Panc1 (cell line): ENCODE results near the gene ADH1A. TPM values are rescaled to one million over a fixed set of nuclear protein-coding genes. Genes with fewer than 3 reads are reported as not detected.

Experiments
- ATAC-seq: fragments of 200-7000 bp; cut with Tn5 transposase; 2 replicates; pipeline ENCODE4 v1.9.1; 2020; ENCODE audit warnings: mild to moderate bottlenecking, moderate library complexity
- BruUV-seq: library from RNA; stranded (reverse); fragments of 400-500 nt; replicated peaks from 2 replicates; lab custom pipeline; 2021; lab: Mats Ljungman, UMichigan
- CTCF ChIA-PET: fragments of 300-600 bp; sonication (Branson Sonifier 250); formaldehyde crosslinking; loops from one replicate; lab custom pipeline; 2022; ENCODE audit warnings: antibody characterized with exemption; lab: Charles Lee
- POLR2A ChIA-PET: fragments of 300-600 bp; sonication (Branson Sonifier 250); formaldehyde crosslinking; loops from one replicate; lab custom pipeline; 2022; ENCODE audit warnings: antibody characterized with exemption; lab: Charles Lee
- DNase-seq: peaks from one replicate; pipeline ENCODE4 v3.0.0-alpha.2; 2010; ENCODE audit warnings: low read depth, low spot score
- H3K27ac ChIP-seq: 2 replicates; pipeline ENCODE4 v1.5.1; 2011; ENCODE audit warnings: mild to moderate bottlenecking, low read length, inconsistent platforms
- H3K27me3 ChIP-seq: fragments of 200-500 bp; sonication (Bioruptor generic); 2 replicates; pipeline ENCODE4 v1.6.0; 2014; ENCODE audit warnings: low read length, inconsistent platforms; ENCODE audit not compliant: control insufficient read depth, insufficient read depth
- H3K36me3 ChIP-seq: fragments of 200-500 bp; sonication (Bioruptor generic); 2 replicates; pipeline ENCODE4 v1.5.1; 2014; ENCODE audit warnings: inconsistent platforms, mild to moderate bottlenecking, low read length, moderate library complexity; ENCODE audit not compliant: control insufficient read depth, insufficient read depth
- H3K4me1 ChIP-seq: 2 replicates; pipeline ENCODE4 v1.5.1; 2011; ENCODE audit warnings: inconsistent platforms, mild to moderate bottlenecking, low read length, moderate library complexity; ENCODE audit not compliant: control insufficient read depth, insufficient read depth
- H3K4me3 ChIP-seq, 2 experiments: 2 replicates each; pipeline ENCODE4 v1.5.1; 2011 to 2012; ENCODE audit warnings: low read depth in 2 of 2, low read length in 2 of 2, mild to moderate bottlenecking in 2 of 2, inconsistent platforms in 1 of 2, moderate library complexity in 1 of 2
- H3K9me3 ChIP-seq: fragments of 200-500 bp; sonication (Bioruptor generic); 2 replicates; pipeline ENCODE4 v1.5.1; 2014; ENCODE audit warnings: low read depth, mild to moderate bottlenecking, inconsistent platforms, low read length, moderate library complexity; ENCODE audit not compliant: control insufficient read depth, insufficient read depth
- POLR2AphosphoS5 ChIP-seq: IDR thresholded peaks from 2 replicates; pipeline ENCODE4 v1.6.1; 2012; ENCODE audit warnings: mild to moderate bottlenecking, low read depth, low read length, moderate library complexity
- SIN3A ChIP-seq: IDR thresholded peaks from 2 replicates; pipeline ENCODE4 v1.6.1; 2012; ENCODE audit warnings: low read depth, mild to moderate bottlenecking, low read length, moderate library complexity, borderline replicate concordance; ENCODE audit not compliant: insufficient read depth
- TCF7L2 ChIP-seq: IDR thresholded peaks from 2 replicates; pipeline ENCODE4 v1.6.1; 2011; ENCODE audit warnings: mild to moderate bottlenecking, low read depth, low read length, inconsistent platforms
- in situ Hi-C: cut with HindIII; loops from 2 replicates; pipeline ENCODE4 v1.10.0; 2016; ENCODE audit warnings: low sequenced_read_pairs, low pct_unique_long_range_greater_than_20kb
- intact Hi-C: fragments of 100-400 bp; cut with micrococcal nuclease; formaldehyde crosslinking; loops from one replicate; pipeline ENCODE4 v1.10.0; 2022; ENCODE audit not compliant: unreplicated experiment
- total RNA-seq: library from RNA; stranded (reverse); gene quantifications from one replicate; pipeline ENCODE4 v1.2.1, GENCODE V29; 2021; ENCODE audit not compliant: unreplicated experiment
- TF ChIP-seq, protein P1 (sequence below): fragments of 450-650 bp; IDR thresholded peaks from 2 replicates; pipeline ENCODE4 v1.5.1; 2017; ENCODE audit warnings: mild to moderate bottlenecking
- TF ChIP-seq, protein P2 (sequence below), 2 experiments: IDR thresholded peaks; 2 replicates each; pipeline ENCODE4 v1.6.1; 2011 to 2012; ENCODE audit warnings: low read depth in 2 of 2, control low read depth in 1 of 2, low read length in 1 of 2, mild to moderate bottlenecking in 1 of 2, moderate library complexity in 1 of 2; ENCODE audit not compliant: insufficient read depth in 1 of 2

Gene ADH1A
- total RNA-seq, 1 experiment from 2014 or later, result not detected

DNA sequence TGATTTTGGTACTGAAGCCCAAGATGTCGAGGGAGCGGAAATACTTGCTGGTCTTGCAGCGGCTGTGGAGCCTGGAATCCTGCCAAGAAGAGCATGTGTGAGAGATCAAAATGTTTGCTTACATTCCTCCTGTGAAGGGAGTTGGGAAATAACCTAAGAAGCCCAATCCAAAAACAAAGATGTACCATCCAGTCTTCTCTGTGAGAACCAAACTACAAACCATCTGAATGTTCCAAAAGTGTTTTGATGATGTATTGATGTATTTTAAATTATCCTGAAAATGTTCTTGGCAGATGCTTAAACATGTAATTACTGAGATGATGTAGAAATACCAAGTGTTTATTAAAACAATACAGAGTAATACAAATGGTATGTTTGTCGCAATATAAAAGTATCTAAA lies 10.1 kb upstream of the ADH1A start:
- DNase-seq, result no peak
- Histone ChIP-seq H3K36me3 (no peaks in the 10 kb centered on the region), H3K27ac (no peak overlapping the region), H3K4me3 (no peak overlapping the region), H3K9me3 (no peaks in the 10 kb centered on the region), H3K4me1 (no peaks in the 10 kb centered on the region), H3K27me3 (no peaks in the 10 kb centered on the region)
- POLR2A ChIA-PET, result no interaction called here
- no peak for ATAC-seq
- in situ Hi-C loops, result no loop called here
- CTCF ChIA-PET, result no interaction called here
- no TSS peak for BruUV-seq
- intact Hi-C loops, result no loop called here
- TF ChIP-seq, protein P1, sequence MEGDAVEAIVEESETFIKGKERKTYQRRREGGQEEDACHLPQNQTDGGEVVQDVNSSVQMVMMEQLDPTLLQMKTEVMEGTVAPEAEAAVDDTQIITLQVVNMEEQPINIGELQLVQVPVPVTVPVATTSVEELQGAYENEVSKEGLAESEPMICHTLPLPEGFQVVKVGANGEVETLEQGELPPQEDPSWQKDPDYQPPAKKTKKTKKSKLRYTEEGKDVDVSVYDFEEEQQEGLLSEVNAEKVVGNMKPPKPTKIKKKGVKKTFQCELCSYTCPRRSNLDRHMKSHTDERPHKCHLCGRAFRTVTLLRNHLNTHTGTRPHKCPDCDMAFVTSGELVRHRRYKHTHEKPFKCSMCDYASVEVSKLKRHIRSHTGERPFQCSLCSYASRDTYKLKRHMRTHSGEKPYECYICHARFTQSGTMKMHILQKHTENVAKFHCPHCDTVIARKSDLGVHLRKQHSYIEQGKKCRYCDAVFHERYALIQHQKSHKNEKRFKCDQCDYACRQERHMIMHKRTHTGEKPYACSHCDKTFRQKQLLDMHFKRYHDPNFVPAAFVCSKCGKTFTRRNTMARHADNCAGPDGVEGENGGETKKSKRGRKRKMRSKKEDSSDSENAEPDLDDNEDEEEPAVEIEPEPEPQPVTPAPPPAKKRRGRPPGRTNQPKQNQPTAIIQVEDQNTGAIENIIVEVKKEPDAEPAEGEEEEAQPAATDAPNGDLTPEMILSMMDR, result no peak
- TF ChIP-seq TCF7L2 (no peak), SIN3A (no peak), POLR2AphosphoS5 (no peak)
- TF ChIP-seq, protein P2, sequence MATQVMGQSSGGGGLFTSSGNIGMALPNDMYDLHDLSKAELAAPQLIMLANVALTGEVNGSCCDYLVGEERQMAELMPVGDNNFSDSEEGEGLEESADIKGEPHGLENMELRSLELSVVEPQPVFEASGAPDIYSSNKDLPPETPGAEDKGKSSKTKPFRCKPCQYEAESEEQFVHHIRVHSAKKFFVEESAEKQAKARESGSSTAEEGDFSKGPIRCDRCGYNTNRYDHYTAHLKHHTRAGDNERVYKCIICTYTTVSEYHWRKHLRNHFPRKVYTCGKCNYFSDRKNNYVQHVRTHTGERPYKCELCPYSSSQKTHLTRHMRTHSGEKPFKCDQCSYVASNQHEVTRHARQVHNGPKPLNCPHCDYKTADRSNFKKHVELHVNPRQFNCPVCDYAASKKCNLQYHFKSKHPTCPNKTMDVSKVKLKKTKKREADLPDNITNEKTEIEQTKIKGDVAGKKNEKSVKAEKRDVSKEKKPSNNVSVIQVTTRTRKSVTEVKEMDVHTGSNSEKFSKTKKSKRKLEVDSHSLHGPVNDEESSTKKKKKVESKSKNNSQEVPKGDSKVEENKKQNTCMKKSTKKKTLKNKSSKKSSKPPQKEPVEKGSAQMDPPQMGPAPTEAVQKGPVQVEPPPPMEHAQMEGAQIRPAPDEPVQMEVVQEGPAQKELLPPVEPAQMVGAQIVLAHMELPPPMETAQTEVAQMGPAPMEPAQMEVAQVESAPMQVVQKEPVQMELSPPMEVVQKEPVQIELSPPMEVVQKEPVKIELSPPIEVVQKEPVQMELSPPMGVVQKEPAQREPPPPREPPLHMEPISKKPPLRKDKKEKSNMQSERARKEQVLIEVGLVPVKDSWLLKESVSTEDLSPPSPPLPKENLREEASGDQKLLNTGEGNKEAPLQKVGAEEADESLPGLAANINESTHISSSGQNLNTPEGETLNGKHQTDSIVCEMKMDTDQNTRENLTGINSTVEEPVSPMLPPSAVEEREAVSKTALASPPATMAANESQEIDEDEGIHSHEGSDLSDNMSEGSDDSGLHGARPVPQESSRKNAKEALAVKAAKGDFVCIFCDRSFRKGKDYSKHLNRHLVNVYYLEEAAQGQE (IDR thresholded peaks at IDR 0.05; ENCODE audit: insufficient read depth in 1 of 2, low read depth in 2 of 2, low read length in 1 of 2), result no peak

DNA sequence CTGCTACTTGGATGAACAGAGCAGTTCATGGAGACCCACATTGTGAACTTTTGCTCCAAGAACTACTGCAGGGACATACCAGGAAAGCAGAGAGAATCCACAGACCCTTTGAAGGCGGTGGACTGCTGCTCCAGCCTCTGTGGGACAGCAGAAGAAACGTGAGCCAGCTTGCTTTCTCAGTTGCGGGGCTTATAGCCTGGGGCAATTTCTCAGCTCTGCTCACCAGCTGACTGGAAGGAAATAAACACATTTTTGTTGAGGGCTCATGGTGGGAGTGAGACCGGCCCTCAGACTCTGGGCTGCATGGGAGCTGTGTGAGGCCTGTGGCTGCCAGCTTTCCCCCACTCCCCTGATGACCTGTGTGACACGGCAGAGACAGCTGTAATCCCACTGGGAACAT lies 2.6 kb upstream of the ADH1A start:
- DNase-seq, result no peak
- no peaks in the 10 kb centered on the region for H3K36me3 ChIP-seq
- H3K27me3 ChIP-seq, result no peaks in the 10 kb centered on the region
- TF ChIP-seq, protein P1, result no peak
- no peak for TF ChIP-seq POLR2AphosphoS5
- TF ChIP-seq TCF7L2, result no peak
- no peak for TF ChIP-seq SIN3A
- TF ChIP-seq, protein P2 (IDR thresholded peaks at IDR 0.05; ENCODE audit: insufficient read depth in 1 of 2, low read depth in 2 of 2, low read length in 1 of 2), result no peak
- no peak overlapping the region for H3K27ac ChIP-seq
- intact Hi-C loops (no loop called here), in situ Hi-C loops (no loop called here)
- no TSS peak for BruUV-seq
- no peaks in the 10 kb centered on the region for H3K9me3 ChIP-seq
- H3K4me3 ChIP-seq, result no peak overlapping the region
- POLR2A ChIA-PET, result no interaction called here
- CTCF ChIA-PET, result no interaction called here
- ATAC-seq, result no peak
- no peaks in the 10 kb centered on the region for H3K4me1 ChIP-seq
